GM18907 (cell line): ENCODE measurements around the gene TMEM120B.

Source experiments
- ATAC-seq: cut with Tn5 transposase; IDR thresholded peaks from one replicate; pipeline ENCODE4 v1.9.1; 2021; ENCODE audit warnings: mild to moderate bottlenecking, moderate library complexity; ENCODE audit not compliant: unreplicated experiment

The TMEM120B gene

GRCh38 chr12:121812921-121813896 is 100.7 kb downstream of the TMEM120B start:
- ATAC-seq: no peak

- no peak for ATAC-seq
These were observed 101.4 kb downstream of the TMEM120B start for GRCh38 chr12:121813951-121814350.

- ATAC-seq: no peak
These were observed 102.0 kb downstream of the TMEM120B start for GRCh38 chr12:121814429-121815119.

GRCh38 chr12:121815263-121815662 is 102.7 kb downstream of the TMEM120B start:
- ATAC-seq: no peak

GRCh38 chr12:121816925-121817647 is 104.5 kb downstream of the TMEM120B start:
- no peak for ATAC-seq

GRCh38 chr12:121817648-121818043 is 105.1 kb downstream of the TMEM120B start:
- ATAC-seq: no peak

- no peak for ATAC-seq
These were observed 106.8 kb downstream of the TMEM120B start for GRCh38 chr12:121819212-121819949.

- ATAC-seq: no peak
These were observed 107.5 kb downstream of the TMEM120B start for GRCh38 chr12:121820056-121820455.

GRCh38 chr12:121822393-121823100 is 110.0 kb downstream of the TMEM120B start:
- ATAC-seq: no peak

- no peak for ATAC-seq
These were observed 110.7 kb downstream of the TMEM120B start for GRCh38 chr12:121823101-121823726.

GRCh38 chr12:121823727-121824115 is 111.2 kb downstream of the TMEM120B start:
- ATAC-seq: no peak

- no peak for ATAC-seq
These were observed 112.5 kb downstream of the TMEM120B start for GRCh38 chr12:121825041-121825523.

GRCh38 chr12:121826318-121827150 is 114.0 kb downstream of the TMEM120B start:
- no peak for ATAC-seq

- ATAC-seq: no peak
These were observed 115.0 kb downstream of the TMEM120B start for GRCh38 chr12:121827351-121828099.

- ATAC-seq: no peak
These were observed 115.8 kb downstream of the TMEM120B start for GRCh38 chr12:121828306-121828705.

- no peak for ATAC-seq
These were observed 116.3 kb downstream of the TMEM120B start for GRCh38 chr12:121828826-121829225.

GRCh38 chr12:121829250-121829918 is 116.8 kb downstream of the TMEM120B start:
- ATAC-seq: no peak
